Ovary (tissue), 3 donors: ENCODE data around the gene ABCB7.

Source experiments
- CTCF ChIP-seq, 3 donors: fragments of 450-650 bp in 2 of 3; fragments of 200-600 bp in 1 of 3; IDR thresholded peaks; one replicate each; pipeline versions ENCODE4 v1.5.1 to v1.8.0; 2016 to 2022; ENCODE audit warnings: antibody characterized with exemption in 3 of 3, mild to moderate bottlenecking in 1 of 3
- EP300 ChIP-seq: sonication (generic); formaldehyde crosslinking; IDR thresholded peaks from one replicate; pipeline ENCODE4 v1.6.1; 2017; ENCODE audit warnings: antibody characterized with exemption
- POLR2A ChIP-seq: fragments of 450-650 bp; IDR thresholded peaks from one replicate; pipeline ENCODE4 v1.6.1; 2017; ENCODE audit warnings: antibody characterized with exemption, mild to moderate bottlenecking, moderate library complexity
- donor health status: DM: no; HTN: no; CAD: no.

GRCh38 chrX:75181721-75182120, 25.6 kb upstream of the ABCB7 start:
- TF ChIP-seq CTCF (IDR thresholded peaks at IDR 0.05), result no peak
- TF ChIP-seq EP300, result no peak
- TF ChIP-seq POLR2A, result no peak
